ENCODE data around the gene REXO4.

Gene REXO4

DNA sequence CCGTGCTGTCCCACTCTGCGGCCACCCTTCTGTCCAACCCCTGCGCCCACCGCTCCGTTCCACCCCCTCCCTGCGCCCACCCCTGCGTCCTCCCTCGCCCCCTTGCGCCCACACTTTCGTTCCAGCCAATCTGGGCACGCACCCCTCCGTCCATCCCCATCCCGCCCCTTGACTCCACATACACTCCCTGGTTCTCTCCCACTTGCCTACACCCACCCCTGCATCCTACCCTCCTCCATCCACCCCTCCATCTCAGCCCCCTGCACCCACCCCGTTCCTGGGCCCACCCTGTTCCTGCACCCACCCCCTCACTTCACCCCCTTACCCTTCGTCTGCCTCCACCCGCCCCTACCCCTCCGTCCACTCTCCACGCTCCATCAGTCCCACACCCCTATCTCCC, 11.4 kb upstream of the REXO4 start:
- Histone ChIP-seq H3K36me3 (ENCODE audit: insufficient read depth, low read length) (no peaks in the 10 kb centered on the region), H3K4me3 (ENCODE audit: low read depth in 1 of 2, low read length in 2 of 2) (no peak overlapping the region), H3K27ac (ENCODE audit: low read depth, low read length) (no peak overlapping the region), H3K4me1 (ENCODE audit: insufficient read depth, low read length) (no peaks in the 10 kb centered on the region), H3K27me3 (ENCODE audit: control insufficient read depth in 1 of 2, insufficient read depth in 2 of 2, low read length in 2 of 2) (peaks cover 9 to 25% of the 10 kb centered on the region in 2 donors), H3K9ac (ENCODE audit: low read length) (no peak overlapping the region), H3K9me3 (ENCODE audit: low read length) (no peaks in the 10 kb centered on the region)

DNA sequence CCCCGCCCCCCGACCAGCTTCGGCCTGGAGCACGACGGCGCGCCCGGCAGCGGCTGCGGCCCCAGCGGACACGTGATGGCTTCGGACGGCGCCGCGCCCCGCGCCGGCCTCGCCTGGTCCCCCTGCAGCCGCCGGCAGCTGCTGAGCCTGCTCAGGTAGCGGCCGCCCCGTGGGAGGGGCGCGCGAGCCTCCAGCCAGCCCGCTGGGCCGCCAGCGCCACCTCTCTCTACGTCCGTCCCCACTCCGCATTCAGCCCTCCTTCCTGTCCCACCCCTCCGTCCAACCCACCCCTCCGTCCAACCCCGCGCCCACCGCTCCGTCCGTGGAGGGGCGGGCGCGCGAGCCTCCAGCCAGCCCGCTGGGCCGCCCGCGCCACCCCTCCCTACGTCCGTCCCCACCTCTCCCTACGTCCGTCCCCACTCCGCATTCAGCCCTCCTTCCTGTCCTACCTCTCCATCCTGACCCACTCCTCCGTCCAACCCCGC, 10.8 kb upstream of the REXO4 start:
- Histone ChIP-seq H3K4me3 (ENCODE audit: low read depth in 1 of 2, low read length in 2 of 2) (no peak overlapping the region), H3K36me3 (ENCODE audit: insufficient read depth, low read length) (no peaks in the 10 kb centered on the region), H3K9ac (ENCODE audit: low read length) (no peak overlapping the region), H3K4me1 (ENCODE audit: insufficient read depth, low read length) (no peaks in the 10 kb centered on the region), H3K27ac (ENCODE audit: low read depth, low read length) (no peak overlapping the region), H3K27me3 (ENCODE audit: control insufficient read depth in 1 of 2, insufficient read depth in 2 of 2, low read length in 2 of 2) (peaks cover 9 to 25% of the 10 kb centered on the region in 2 donors), H3K9me3 (ENCODE audit: low read length) (no peaks in the 10 kb centered on the region)

GRCh38 chr9:133427658-133428348, 10.0 kb upstream of the REXO4 start:
- Histone ChIP-seq H3K4me1 (ENCODE audit: insufficient read depth, low read length) (no peaks in the 10 kb centered on the region), H3K27me3 (ENCODE audit: control insufficient read depth in 1 of 2, insufficient read depth in 2 of 2, low read length in 2 of 2) (peaks cover 9 to 25% of the 10 kb centered on the region in 2 donors), H3K36me3 (ENCODE audit: insufficient read depth, low read length) (no peaks in the 10 kb centered on the region), H3K4me3 (ENCODE audit: low read depth in 1 of 2, low read length in 2 of 2) (no peak overlapping the region), H3K9me3 (ENCODE audit: low read length) (no peaks in the 10 kb centered on the region), H3K27ac (ENCODE audit: low read depth, low read length) (no peak overlapping the region), H3K9ac (ENCODE audit: low read length) (no peak overlapping the region)

DNA sequence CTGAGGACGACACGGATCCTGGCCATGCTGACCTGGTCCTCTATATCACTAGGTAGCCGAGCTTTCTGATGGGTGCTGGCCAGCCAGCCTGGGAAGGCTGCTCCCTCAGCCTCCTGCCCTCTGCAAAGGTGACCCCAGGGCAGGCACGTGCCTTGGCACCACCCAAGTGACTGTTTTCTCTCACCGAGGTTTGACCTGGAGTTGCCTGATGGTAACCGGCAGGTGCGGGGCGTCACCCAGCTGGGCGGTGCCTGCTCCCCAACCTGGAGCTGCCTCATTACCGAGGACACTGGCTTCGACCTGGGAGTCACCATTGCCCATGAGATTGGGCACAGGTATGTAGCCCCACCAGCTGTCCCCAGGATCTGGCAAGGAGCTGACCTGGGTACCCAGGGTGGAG, 8.2 kb upstream of the REXO4 start:
- Histone ChIP-seq H3K9me3 (ENCODE audit: low read length) (no peaks in the 10 kb centered on the region), H3K27me3 (ENCODE audit: control insufficient read depth in 1 of 2, insufficient read depth in 2 of 2, low read length in 2 of 2) (peaks cover 9 to 25% of the 10 kb centered on the region in 2 donors), H3K27ac (ENCODE audit: low read depth, low read length) (no peak overlapping the region), H3K4me3 (ENCODE audit: low read depth in 1 of 2, low read length in 2 of 2) (no peak overlapping the region), H3K9ac (ENCODE audit: low read length) (no peak overlapping the region), H3K36me3 (ENCODE audit: insufficient read depth, low read length) (no peaks in the 10 kb centered on the region), H3K4me1 (ENCODE audit: insufficient read depth, low read length) (no peaks in the 10 kb centered on the region)

- Histone ChIP-seq H3K9me3 (ENCODE audit: low read length) (no peaks in the 10 kb centered on the region), H3K27ac (ENCODE audit: low read depth, low read length) (no peak overlapping the region), H3K36me3 (ENCODE audit: insufficient read depth, low read length) (no peaks in the 10 kb centered on the region), H3K4me1 (ENCODE audit: insufficient read depth, low read length) (no peaks in the 10 kb centered on the region), H3K4me3 (ENCODE audit: low read depth in 1 of 2, low read length in 2 of 2) (no peak overlapping the region), H3K9ac (ENCODE audit: low read length) (no peak overlapping the region), H3K27me3 (ENCODE audit: control insufficient read depth in 1 of 2, insufficient read depth in 2 of 2, low read length in 2 of 2) (peaks cover 9 to 25% of the 10 kb centered on the region in 2 donors)
Observed at GRCh38 chr9:133425049-133425632, 7.3 kb upstream of the REXO4 start.

- Histone ChIP-seq H3K4me3 (ENCODE audit: low read depth in 1 of 2, low read length in 2 of 2) (no peak overlapping the region), H3K27ac (ENCODE audit: low read depth, low read length) (no peak overlapping the region), H3K36me3 (ENCODE audit: insufficient read depth, low read length) (no peaks in the 10 kb centered on the region), H3K9me3 (ENCODE audit: low read length) (no peaks in the 10 kb centered on the region), H3K9ac (ENCODE audit: low read length) (no peak overlapping the region), H3K4me1 (ENCODE audit: insufficient read depth, low read length) (no peaks in the 10 kb centered on the region), H3K27me3 (ENCODE audit: control insufficient read depth in 1 of 2, insufficient read depth in 2 of 2, low read length in 2 of 2) (peaks cover 9 to 18% of the 10 kb centered on the region in 2 donors)
Observed at GRCh38 chr9:133424187-133424586, 6.4 kb upstream of the REXO4 start.

DNA sequence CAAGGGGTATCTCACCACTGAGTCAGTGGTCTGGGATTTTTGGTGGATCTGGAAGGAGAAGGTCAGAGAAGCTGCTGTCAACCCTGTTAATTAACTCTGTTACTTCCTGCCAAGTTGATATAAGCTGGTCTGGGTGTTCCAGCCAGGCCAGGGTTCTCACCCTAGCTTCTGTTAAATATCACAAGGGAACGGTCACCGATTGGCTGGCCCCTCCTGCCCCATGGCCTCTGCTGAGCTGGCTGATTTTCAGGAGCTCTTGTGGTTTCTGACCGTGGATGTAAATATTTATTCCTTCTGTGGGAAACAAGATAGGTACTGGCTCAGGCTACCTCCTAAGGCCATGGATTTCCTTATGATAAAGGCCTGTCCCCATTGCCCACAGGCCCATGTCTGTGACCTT, 5.4 kb upstream of the REXO4 start:
- no peaks in the 10 kb centered on the region for H3K9me3 ChIP-seq (ENCODE audit: low read length)
- peaks cover 8 to 18% of the 10 kb centered on the region in 2 donors for H3K27me3 ChIP-seq (ENCODE audit: control insufficient read depth in 1 of 2, insufficient read depth in 2 of 2, low read length in 2 of 2)
- H3K4me1 ChIP-seq (ENCODE audit: insufficient read depth, low read length), result no peaks in the 10 kb centered on the region
- H3K27ac ChIP-seq (ENCODE audit: low read depth, low read length), result no peak overlapping the region
- H3K36me3 ChIP-seq (ENCODE audit: insufficient read depth, low read length), result no peaks in the 10 kb centered on the region
- H3K9ac ChIP-seq (ENCODE audit: low read length), result no peak overlapping the region
- H3K4me3 ChIP-seq (ENCODE audit: low read depth in 1 of 2, low read length in 2 of 2), result no peak overlapping the region

DNA sequence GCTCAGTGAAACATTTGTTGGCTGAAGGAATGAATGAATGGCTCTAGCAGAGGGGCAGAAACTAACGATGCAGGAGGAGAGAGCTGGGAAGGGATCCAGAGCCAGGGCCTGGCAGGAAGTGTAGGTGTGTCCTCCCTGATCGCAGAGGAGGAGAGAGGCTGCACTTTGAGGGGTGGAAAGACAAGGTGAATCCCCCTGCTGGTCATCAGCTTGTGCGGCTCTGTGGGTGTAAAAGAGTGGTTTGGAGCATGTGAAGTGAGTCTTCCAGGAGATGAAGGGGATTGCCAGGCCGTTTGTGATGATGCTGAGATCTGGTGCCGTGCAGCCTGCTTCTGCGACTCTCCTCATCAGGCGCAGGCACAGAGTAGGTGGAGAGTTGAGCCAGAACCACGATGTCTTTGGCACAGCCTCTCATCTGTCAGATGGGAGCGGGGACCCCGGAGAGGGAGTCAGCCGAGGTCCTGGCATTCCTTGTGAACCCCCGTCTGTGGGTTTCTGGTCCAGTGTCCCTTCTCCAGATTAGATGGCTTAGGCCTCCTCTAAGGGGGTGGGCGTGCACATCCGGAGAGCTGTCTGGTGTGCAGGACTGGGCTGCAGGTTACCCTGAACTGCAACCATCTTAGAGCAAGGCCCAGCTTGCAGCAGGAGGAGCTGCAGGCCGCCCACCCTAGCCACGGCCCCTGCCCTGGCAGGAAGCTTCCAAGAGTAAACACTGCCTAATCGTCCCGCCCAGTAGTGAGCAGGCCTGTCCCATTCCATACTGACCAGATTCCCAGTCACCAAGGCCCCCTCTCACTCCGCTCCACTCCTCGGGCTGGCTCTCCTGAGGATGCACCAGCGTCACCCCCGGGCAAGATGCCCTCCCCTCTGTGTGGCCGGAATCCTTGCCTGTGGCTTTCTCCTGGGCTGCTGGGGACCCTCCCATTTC, 4.1 kb upstream of the REXO4 start, which contains the start of gene ADAMTS13:
Gene ADAMTS13 (plus strand): TSS at position 753 of the 928 bp plus-strand sequence. CDS start 77 bp downstream, at position 830.
- no peak within 1 kb of the TSS for H3K27ac ChIP-seq (ENCODE audit: low read depth, low read length)
- H3K27me3 ChIP-seq (ENCODE audit: control insufficient read depth in 1 of 2, insufficient read depth in 2 of 2, low read length in 2 of 2), result peaks cover 0 to 6% of the 10 kb centered on the region in 2 donors
- no peak within 1 kb of the TSS for H3K9ac ChIP-seq (ENCODE audit: low read length)
- peaks cover 2% of the 10 kb centered on the region for H3K4me1 ChIP-seq (ENCODE audit: insufficient read depth, low read length)
- H3K9me3 ChIP-seq (ENCODE audit: low read length), result no peaks in the 10 kb centered on the region
- H3K4me3 ChIP-seq (ENCODE audit: low read depth in 1 of 2, low read length in 2 of 2), result no peak within 1 kb of the TSS
- no peaks in the 10 kb centered on the region for H3K36me3 ChIP-seq (ENCODE audit: insufficient read depth, low read length)

GRCh38 chr9:133420392-133420827, 2.6 kb upstream of the REXO4 start:
- no peak overlapping the region for H3K9ac ChIP-seq (ENCODE audit: low read length)
- peaks cover 13% of the 10 kb centered on the region for H3K4me1 ChIP-seq (ENCODE audit: insufficient read depth, low read length)
- H3K9me3 ChIP-seq (ENCODE audit: low read length), result no peaks in the 10 kb centered on the region
- peaks cover 3% of the 10 kb centered on the region for H3K36me3 ChIP-seq (ENCODE audit: insufficient read depth, low read length)
- H3K4me3 ChIP-seq (ENCODE audit: low read depth in 1 of 2, low read length in 2 of 2), result no peak overlapping the region
- H3K27ac ChIP-seq (ENCODE audit: low read depth, low read length), result no peak overlapping the region
- peaks cover 0 to 3% of the 10 kb centered on the region in 2 donors for H3K27me3 ChIP-seq (ENCODE audit: control insufficient read depth in 1 of 2, insufficient read depth in 2 of 2, low read length in 2 of 2)

GRCh38 chr9:133419005-133419404, 1.2 kb upstream of the REXO4 start:
- Histone ChIP-seq H3K9ac (ENCODE audit: low read length) (no peak overlapping the region), H3K36me3 (ENCODE audit: insufficient read depth, low read length) (peaks cover 8% of the 10 kb centered on the region), H3K27ac (ENCODE audit: low read depth, low read length) (no peak overlapping the region), H3K27me3 (ENCODE audit: control insufficient read depth in 1 of 2, insufficient read depth in 2 of 2, low read length in 2 of 2) (no peaks in the 10 kb centered on the region), H3K4me1 (ENCODE audit: insufficient read depth, low read length) (peaks cover 13% of the 10 kb centered on the region), H3K4me3 (ENCODE audit: low read depth in 1 of 2, low read length in 2 of 2) (no peak overlapping the region), H3K9me3 (ENCODE audit: low read length) (no peaks in the 10 kb centered on the region)

DNA sequence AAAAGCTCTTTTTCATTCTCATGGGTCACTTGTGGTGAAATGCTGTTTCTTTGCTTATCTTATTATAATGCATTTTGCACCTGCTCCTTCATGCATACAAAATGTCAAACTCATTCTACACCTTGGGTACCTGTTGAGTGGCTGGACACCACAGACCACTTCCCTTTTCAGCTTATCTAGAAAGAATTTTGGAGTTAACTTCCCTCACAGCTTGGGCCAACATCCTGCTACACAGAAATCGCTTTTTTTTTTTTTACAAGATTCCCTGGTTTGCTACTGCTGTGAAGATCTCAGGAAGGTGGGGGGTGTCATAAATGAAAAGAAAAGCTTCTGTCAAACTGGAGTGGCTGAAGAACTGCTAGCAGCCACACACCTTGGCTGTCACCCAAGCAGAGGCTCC, 2.6 kb downstream of the REXO4 start:
- no peaks in the 10 kb centered on the region for H3K27me3 ChIP-seq (ENCODE audit: control insufficient read depth in 1 of 2, insufficient read depth in 2 of 2, low read length in 2 of 2)
- H3K27ac ChIP-seq (ENCODE audit: low read depth, low read length), result no peak overlapping the region
- H3K4me3 ChIP-seq (ENCODE audit: low read depth in 1 of 2, low read length in 2 of 2), result no peak overlapping the region
- H3K9me3 ChIP-seq (ENCODE audit: low read length), result no peaks in the 10 kb centered on the region
- H3K4me1 ChIP-seq (ENCODE audit: insufficient read depth, low read length), result peaks cover 13% of the 10 kb centered on the region
- peaks cover 37% of the 10 kb centered on the region for H3K36me3 ChIP-seq (ENCODE audit: insufficient read depth, low read length)
- no peak overlapping the region for H3K9ac ChIP-seq (ENCODE audit: low read length)
